Ovary (tissue), 9 donors: ENCODE results near the gene RAP1GDS1. TPM values are rescaled to one million over a fixed set of nuclear protein-coding genes. Genes with fewer than 3 reads are reported as not detected.

Experiments
- DNase-seq, 5 donors: peaks; one replicate each; pipeline ENCODE4 v3.0.0-alpha.2; 2019 to 2020
- H3K27ac ChIP-seq, 2 donors: fragments of 200-600 bp; one replicate each; pipeline versions ENCODE4 v1.5.1 to v1.8.0; 2019 to 2022
- H3K27me3 ChIP-seq: fragments of 200-600 bp; one replicate; pipeline ENCODE4 v1.8.0; 2022
- H3K36me3 ChIP-seq: fragments of 200-600 bp; sonication (generic); one replicate; pipeline ENCODE4 v1.5.1; 2019
- H3K4me1 ChIP-seq: one replicate; pipeline ENCODE4 v1.8.1; 2013; ENCODE audit warnings: mild to moderate bottlenecking, moderate library complexity; ENCODE audit not compliant: insufficient read depth
- H3K4me3 ChIP-seq: fragments of 200-600 bp; sonication (generic); one replicate; pipeline ENCODE4 v1.5.1; 2017
- H3K9me3 ChIP-seq, 2 donors: fragments of 200-600 bp in 1 of 2; sonication (generic) in 1 of 2; one replicate each; pipeline versions ENCODE4 v1.5.1 to v1.8.1; 2013 to 2019; ENCODE audit warnings: mild to moderate bottlenecking in 1 of 2, moderate library complexity in 1 of 2
- CTCF ChIP-seq, 3 donors: fragments of 450-650 bp in 2 of 3; fragments of 200-600 bp in 1 of 3; IDR thresholded peaks; one replicate each; pipeline versions ENCODE4 v1.5.1 to v1.8.0; 2016 to 2022; ENCODE audit warnings: antibody characterized with exemption in 3 of 3, mild to moderate bottlenecking in 1 of 3
- EP300 ChIP-seq: sonication (generic); formaldehyde crosslinking; IDR thresholded peaks from one replicate; pipeline ENCODE4 v1.6.1; 2017; ENCODE audit warnings: antibody characterized with exemption
- POLR2A ChIP-seq: fragments of 450-650 bp; IDR thresholded peaks from one replicate; pipeline ENCODE4 v1.6.1; 2017; ENCODE audit warnings: antibody characterized with exemption, mild to moderate bottlenecking, moderate library complexity
- WGBS, 3 donors: extraction: QIAGEN DNeasy Blood & Tissue Kit in 1 of 3; methylation state at CpG; one replicate each; pipeline versions ENCODE4 v1.1.5 to v1.1.7; 2013 to 2017; 5-methylcytosine and 5-hydroxymethylcytosine counted together
- intact Hi-C, 4 donors: fragments of 100-400 bp; cut with DNase I; formaldehyde crosslinking; loops; one replicate each; pipeline versions ENCODE4 v1.11.0 to v1.15.1; 2022 to 2023
- polyA plus RNA-seq, 2 donors: library from polyadenylated mRNA; stranded (reverse); fragments of 200-250 nt in 1 of 2; fragments of 350-450 nt in 1 of 2; fragmentation: Illumina TruSeq in 1 of 2; extraction: RNeasy Lipid Tissue Mini Kit (QIAGEN cat#74804) in 1 of 2; gene quantifications; one replicate each; pipeline ENCODE4 v1.2.3, GENCODE V29; 2013 to 2014
- total RNA-seq, 7 donors: library from RNA; depleted of rRNA in 2 of 7; stranded (reverse); fragments of >200 nt in 2 of 7; fragmentation: NEBNext Ultra II Directional in 3 of 7; extraction: Animal tissue kit (Norgen Biotek cat#: 25700) in 3 of 7; gene quantifications; one replicate each; pipeline versions ENCODE4 v1.1.0 to v1.2.4, GENCODE V29; 2016 to 2023
- donor health status: DM: no; HTN: no; CAD: no; lungs with moderate emphysema.
- donor health status: DM: no; HTN: no; CAD: no.
- donor health status: Bipolar disorder and iron deficiency.
- donor health status: DM: yes; HTN: yes; CAD: no.
- donor health status: DM: no; HTN: no; CAD: no.
- donor health status: DM: yes; HTN: yes; CAD: no.

RAP1GDS1 gene
- total and polyA plus RNA-seq, 9 donors: 12.6 to 40.9 (median 24.9) TPM

DNA sequence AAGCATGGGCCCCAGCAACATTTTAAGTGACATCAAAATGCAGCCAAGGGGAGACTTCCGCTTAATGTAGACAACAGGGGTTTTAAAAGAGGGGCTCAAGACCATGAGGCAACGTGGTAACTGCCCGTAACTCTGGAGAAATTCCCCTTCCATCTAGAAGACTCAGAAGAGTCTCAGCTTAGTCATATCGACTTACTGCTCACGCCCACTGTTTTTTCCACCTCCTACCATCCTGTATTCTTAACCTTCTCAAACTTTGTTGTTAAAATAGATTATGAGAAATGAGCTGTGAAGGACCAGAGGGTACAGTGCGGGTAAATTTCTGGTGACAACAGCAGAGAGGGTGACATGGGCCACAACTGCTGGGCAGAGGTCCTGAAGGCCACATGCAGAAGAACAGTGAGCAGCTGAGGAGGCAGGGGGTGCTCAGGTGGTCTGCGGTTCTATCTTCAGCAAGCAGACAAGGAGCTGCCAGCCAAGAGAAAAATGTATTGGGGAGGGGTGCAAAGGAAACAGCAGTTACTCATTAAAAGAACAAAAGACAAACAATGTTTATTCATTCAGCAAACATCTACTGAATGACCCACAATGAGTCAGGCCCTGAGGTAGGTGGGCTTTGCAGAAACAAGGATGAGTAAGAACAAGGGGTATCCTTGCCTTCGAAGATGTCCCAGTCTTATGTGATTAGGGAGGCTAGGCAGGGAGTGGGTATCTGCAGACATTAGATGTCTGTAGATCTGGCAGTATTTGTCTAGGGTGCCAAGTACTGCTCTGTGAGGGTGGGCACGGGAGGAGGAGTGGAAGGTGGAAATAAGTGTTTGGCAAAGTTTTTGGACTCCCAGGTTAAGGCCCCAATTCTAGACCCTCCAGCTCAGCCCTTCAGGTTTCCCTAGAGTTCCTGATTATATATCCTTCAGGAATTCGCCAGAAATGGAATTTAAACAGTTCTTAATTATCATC, 221.9 kb downstream of the RAP1GDS1 start:
- no peak overlapping the region for H3K4me3 ChIP-seq
- 81 to 89% (median 86%) methylated on average over 10 of the region's 10 CpGs for WGBS, 3 donors
- TF ChIP-seq POLR2A (no peak), CTCF (IDR thresholded peaks at IDR 0.05) (no peak), EP300 (no peak)
- H3K27me3 ChIP-seq: no peaks in the 10 kb centered on the region
- H3K36me3 ChIP-seq: no peaks in the 10 kb centered on the region
- H3K27ac ChIP-seq: no peak overlapping the region
- intact Hi-C loops: no loop called here
- peaks cover 6% of the 10 kb centered on the region for H3K4me1 ChIP-seq
- H3K9me3 ChIP-seq: no peaks in the 10 kb centered on the region
- no peak for DNase-seq

- Histone ChIP-seq H3K27me3 (no peaks in the 10 kb centered on the region), H3K27ac (no peak overlapping the region), H3K4me3 (no peak overlapping the region), H3K9me3 (no peaks in the 10 kb centered on the region), H3K36me3 (no peaks in the 10 kb centered on the region), H3K4me1 (peaks cover 6% of the 10 kb centered on the region)
- 47 to 57% (median 48%) methylated on average over 3 of the region's 3 CpGs for WGBS, 3 donors
- no peak for DNase-seq
- TF ChIP-seq POLR2A (no peak), EP300 (no peak), CTCF (IDR thresholded peaks at IDR 0.05) (no peak)
- intact Hi-C loops: no loop called here
Measured at GRCh38 chr4:98484031-98484430, 222.8 kb downstream of the RAP1GDS1 start.

DNA sequence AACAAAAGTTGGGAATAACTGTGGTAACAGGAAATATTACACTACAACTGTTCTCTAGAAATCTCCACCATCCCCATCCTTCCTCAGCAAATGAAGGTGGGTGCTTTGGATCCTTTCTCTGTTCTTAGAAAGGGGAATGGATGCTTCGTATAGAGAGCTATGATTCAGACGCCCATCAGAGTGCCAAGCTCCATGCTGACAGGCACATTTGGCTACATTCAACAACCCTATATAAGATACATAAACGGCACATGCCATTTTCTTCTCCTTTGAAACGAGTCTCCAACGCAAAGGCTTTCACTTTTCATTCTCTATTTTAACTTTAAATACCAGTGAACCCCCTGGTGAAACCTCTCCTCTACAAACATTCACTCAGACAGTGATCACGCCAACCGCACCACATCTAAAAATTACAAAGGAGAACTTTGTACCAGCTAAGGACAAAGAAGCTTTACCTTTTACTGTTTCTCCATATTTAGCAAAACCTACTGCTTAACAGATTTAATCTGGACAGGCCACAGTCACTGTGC, 224.7 kb downstream of the RAP1GDS1 start:
- H3K9me3 ChIP-seq: no peaks in the 10 kb centered on the region
- WGBS, 3 donors: 93 to 96% (median 94%) methylated on average over 7 of the region's 7 CpGs
- TF ChIP-seq POLR2A: no peak

GRCh38 chr4:98490251-98490650, 229.1 kb downstream of the RAP1GDS1 start:
- no peak for DNase-seq
- no peak for TF ChIP-seq CTCF (IDR thresholded peaks at IDR 0.05)
- TF ChIP-seq EP300: no peak
- TF ChIP-seq POLR2A: no peak
- H3K9me3 ChIP-seq: no peaks in the 10 kb centered on the region
- intact Hi-C loops: no loop called here
- peaks cover 11% of the 10 kb centered on the region for H3K4me1 ChIP-seq
- no peaks in the 10 kb centered on the region for H3K36me3 ChIP-seq
- H3K27me3 ChIP-seq: no peaks in the 10 kb centered on the region
- 93 to 96% (median 94%) methylated on average over 3 of the region's 3 CpGs for WGBS, 3 donors
- H3K27ac ChIP-seq: no peak overlapping the region
- no peak overlapping the region for H3K4me3 ChIP-seq

More for the DNA sequence above, 224.7 kb downstream of the RAP1GDS1 start:
- Histone ChIP-seq H3K27me3 (no peaks in the 10 kb centered on the region), H3K27ac (no peak overlapping the region), H3K4me3 (no peak overlapping the region), H3K36me3 (no peaks in the 10 kb centered on the region), H3K4me1 (peaks cover 4% of the 10 kb centered on the region)
- DNase-seq: no peak
- intact Hi-C loops: no loop called here
